Measurements from ENCODE around the gene FAM200B.

- no peak for TF ChIP-seq EP300 (IDR thresholded peaks at IDR 0.05; ENCODE audit: borderline replicate concordance)
- TF ChIP-seq EGR1 (IDR thresholded peaks at IDR 0.05): no peak
- TF ChIP-seq REST (IDR thresholded peaks at IDR 0.05; ENCODE audit: low read depth): no peak
- no peak for TF ChIP-seq TAF1 (IDR thresholded peaks at IDR 0.05; ENCODE audit: low read depth)
Measured at GRCh38 chr4:15636818-15637217, 44.8 kb upstream of the FAM200B start.
